DMS 273 (cell line): ENCODE data around the gene PKD2L1.
"Not testable (repeated sequence)": the region's sequence is repeated elsewhere in the genome, so short reads cannot be mapped to it uniquely, and the experiment has no call there.

Experiments used
- DNase-seq: peaks from one replicate; lab custom pipeline; 2025; ENCODE audit not compliant: unreplicated experiment; lab: John Stamatoyannopoulos, UW

The PKD2L1 gene

GRCh38 chr10:100334762-100335161, 4.7 kb upstream of the PKD2L1 start:
- DNase-seq, result no peak

GRCh38 chr10:100333661-100334440, 3.8 kb upstream of the PKD2L1 start:
- no peak for DNase-seq

GRCh38 chr10:100333106-100333505, 3.1 kb upstream of the PKD2L1 start:
- DNase-seq, result no peak

GRCh38 chr10:100328198-100328597, 1.8 kb downstream of the PKD2L1 start:
- DNase-seq, result no peak

- no peak for DNase-seq
Measured at GRCh38 chr10:100327718-100328009, 2.4 kb downstream of the PKD2L1 start.

- DNase-seq, result peak; percentile 78
Measured at GRCh38 chr10:100327007-100327717, 2.9 kb downstream of the PKD2L1 start.

- DNase-seq, result no peak
Measured at GRCh38 chr10:100325158-100325557, 4.9 kb downstream of the PKD2L1 start.

GRCh38 chr10:100319707-100320402, 10.2 kb downstream of the PKD2L1 start:
- DNase-seq, result no peak

GRCh38 chr10:100318207-100318606, 11.8 kb downstream of the PKD2L1 start:
- no peak for DNase-seq

GRCh38 chr10:100315615-100316014, 14.4 kb downstream of the PKD2L1 start:
- no peak for DNase-seq

GRCh38 chr10:100311298-100311697, 18.7 kb downstream of the PKD2L1 start:
- DNase-seq, result no peak

GRCh38 chr10:100307684-100308083, 22.3 kb downstream of the PKD2L1 start:
- no peak for DNase-seq

- no peak for DNase-seq
Measured at GRCh38 chr10:100306861-100307260, 23.2 kb downstream of the PKD2L1 start.

- no peak for DNase-seq
Measured at GRCh38 chr10:100304414-100304813, 25.6 kb downstream of the PKD2L1 start.

- peak; percentile 52 for DNase-seq
Measured at GRCh38 chr10:100303724-100304319, 26.2 kb downstream of the PKD2L1 start.

- not testable (repeated sequence) for DNase-seq
Measured at GRCh38 chr10:100301123-100301522, 28.9 kb downstream of the PKD2L1 start.

GRCh38 chr10:100297242-100297641, 32.8 kb downstream of the PKD2L1 start:
- no peak for DNase-seq

GRCh38 chr10:100293066-100293465, 37.0 kb downstream of the PKD2L1 start:
- DNase-seq, result no peak

- not testable (repeated sequence) for DNase-seq
Measured at GRCh38 chr10:100292300-100292699, 37.7 kb downstream of the PKD2L1 start.

- no peak for DNase-seq
Measured at GRCh38 chr10:100291356-100291755, 38.7 kb downstream of the PKD2L1 start.

- no peak for DNase-seq
Measured at GRCh38 chr10:100289641-100290040, 40.4 kb downstream of the PKD2L1 start.

- DNase-seq, result no peak
Measured at GRCh38 chr10:100288196-100288595, 41.8 kb downstream of the PKD2L1 start.
